GM23338 (cell line): Measurements from ENCODE around the gene SNF8. TPM values are rescaled to one million over a fixed set of nuclear protein-coding genes. Genes with fewer than 3 reads are reported as not detected.

Source experiments
- ATAC-seq: fragments of 200-7000 bp; cut with Tn5 transposase; 3 replicates; pipeline ENCODE4 v1.9.1; 2020
- DNase-seq: peaks from one replicate; pipeline ENCODE4 v3.0.0-alpha.2; 2015; ENCODE audit warnings: low spot score
- H2AFZ ChIP-seq: fragments of 200-600 bp; sonication (generic); 2 replicates; pipeline ENCODE4 v1.8.0; 2016; ENCODE audit warnings: antibody characterized with exemption, mild to moderate bottlenecking, moderate library complexity
- H3F3A ChIP-seq: fragments of 200-600 bp; sonication (generic); replicated peaks from 2 replicates; pipeline ENCODE4 v1.8.0; 2017; ENCODE audit warnings: antibody characterized with exemption, mixed run types, low read depth
- H3K27ac ChIP-seq: fragments of 200-600 bp; sonication (generic); 2 replicates; pipeline ENCODE4 v1.6.1; 2016; ENCODE audit warnings: low read depth
- H3K27me3 ChIP-seq: fragments of 200-600 bp; sonication (generic); 2 replicates; pipeline ENCODE4 v1.8.0; 2016; ENCODE audit warnings: mild to moderate bottlenecking, mixed run types, moderate library complexity; ENCODE audit not compliant: insufficient read depth
- H3K36me3 ChIP-seq: fragments of 200-600 bp; sonication (generic); 2 replicates; pipeline ENCODE4 v1.8.0; 2016; ENCODE audit warnings: mild to moderate bottlenecking; ENCODE audit not compliant: insufficient read depth
- H3K4me1 ChIP-seq: fragments of 200-600 bp; sonication (generic); 2 replicates; pipeline ENCODE4 v1.8.0; 2016; ENCODE audit warnings: mild to moderate bottlenecking, moderate library complexity; ENCODE audit not compliant: insufficient read depth
- H3K4me2 ChIP-seq: fragments of 200-600 bp; sonication (generic); 2 replicates; pipeline ENCODE4 v1.7.1; 2017; ENCODE audit warnings: mixed run types
- H3K4me3 ChIP-seq: fragments of 200-600 bp; sonication (generic); 2 replicates; pipeline ENCODE4 v1.6.1; 2016; ENCODE audit warnings: mixed run types
- H3K79me2 ChIP-seq: fragments of 200-600 bp; sonication (generic); replicated peaks from 2 replicates; pipeline ENCODE4 v1.8.0; 2017; ENCODE audit warnings: mild to moderate bottlenecking; ENCODE audit not compliant: insufficient read depth
- H3K9me2 ChIP-seq: fragments of 200-600 bp; sonication (generic); 2 replicates; pipeline ENCODE4 v1.8.0; 2017; ENCODE audit not compliant: insufficient read depth
- H4K20me1 ChIP-seq: fragments of 200-600 bp; sonication (generic); replicated peaks from 2 replicates; pipeline ENCODE4 v1.8.0; 2017; ENCODE audit warnings: mild to moderate bottlenecking; ENCODE audit not compliant: insufficient read depth
- H3K27ac Mint-ChIP-seq: 2 replicates; pipeline ENCODE4 v1.8.0; 2020; ENCODE audit warnings: inconsistent platforms, mild to moderate bottlenecking, moderate library complexity, mixed read lengths
- H3K27me3 Mint-ChIP-seq: 3 replicates; pipeline ENCODE4 v1.8.0; 2022; ENCODE audit warnings: low read depth, mild to moderate bottlenecking, moderate library complexity, mixed read lengths, inconsistent platforms; ENCODE audit not compliant: insufficient read depth, poor library complexity
- H3K36me3 Mint-ChIP-seq: 3 replicates; pipeline ENCODE4 v1.8.0; 2021; ENCODE audit warnings: low read depth, mild to moderate bottlenecking, inconsistent platforms, moderate library complexity, mixed read lengths
- H3K4me1 Mint-ChIP-seq: 3 replicates; pipeline ENCODE4 v1.8.0; 2020; ENCODE audit warnings: mild to moderate bottlenecking, inconsistent platforms, mixed read lengths
- H3K4me3 Mint-ChIP-seq: 3 replicates; pipeline ENCODE4 v1.8.0; 2021; ENCODE audit warnings: moderate library complexity, mild to moderate bottlenecking, inconsistent platforms, mixed read lengths
- H3K9me3 Mint-ChIP-seq: 3 replicates; pipeline ENCODE4 v1.8.0; 2020; ENCODE audit warnings: moderate library complexity, mild to moderate bottlenecking, inconsistent platforms, mixed read lengths
- CREB1 ChIP-seq: fragments of 250-450 bp; sonication (Bioruptor Pico); IDR thresholded peaks from 2 replicates; pipeline ENCODE4 v1.5.0; 2020; ENCODE audit warnings: low read depth, mild to moderate bottlenecking, moderate library complexity
- EZH2phosphoT487 ChIP-seq: fragments of 200-600 bp; sonication (generic); IDR thresholded peaks from one replicate; pipeline ENCODE4 v1.8.1; 2018; ENCODE audit warnings: antibody characterized with exemption; ENCODE audit not compliant: unreplicated experiment
- JUNB ChIP-seq: IDR thresholded peaks from one replicate; pipeline ENCODE4 v1.6.1; 2016; ENCODE audit warnings: antibody characterized with exemption; ENCODE audit not compliant: unreplicated experiment
- NANOG ChIP-seq: IDR thresholded peaks from 2 replicates; pipeline ENCODE4 v1.6.1; 2016; ENCODE audit warnings: antibody characterized with exemption, borderline replicate concordance
- POLR2AphosphoS5 ChIP-seq: IDR thresholded peaks from 2 replicates; pipeline ENCODE4 v1.6.1; 2016; ENCODE audit warnings: antibody characterized with exemption, low read depth
- REST ChIP-seq: IDR thresholded peaks from one replicate; pipeline ENCODE4 v1.6.1; 2018; ENCODE audit warnings: antibody characterized with exemption; ENCODE audit not compliant: unreplicated experiment
- ZNF114 ChIP-seq: fragments of 250-450 bp; sonication (Bioruptor Pico); IDR thresholded peaks from 2 replicates; pipeline ENCODE4 v1.5.0; 2020; ENCODE audit warnings: mild to moderate bottlenecking, moderate library complexity
- ZNF331 ChIP-seq: fragments of 250-450 bp; sonication (Bioruptor Pico); IDR thresholded peaks from 2 replicates; pipeline ENCODE4 v1.5.0; 2020; ENCODE audit warnings: low read depth, mild to moderate bottlenecking, moderate library complexity
- long read RNA-seq: library from polyadenylated mRNA; unstranded; transcript quantifications from one replicate; pipeline ENCODE4 v2.0.0, GENCODE V29; 2020; ENCODE audit not compliant: unreplicated experiment
- polyA plus RNA-seq: library from polyadenylated mRNA; unstranded; fragments of >200 nt; fragmentation: Nextera tagmentation; extraction: Ambion mirVana; gene quantifications from 2 replicates; pipeline ENCODE4 v1.2.1, GENCODE V29; 2016
- total RNA-seq: library from RNA; depleted of rRNA; stranded (reverse); fragments of >200 nt; shearing (Covaris generic); gene quantifications from 2 replicates; pipeline ENCODE4 v1.2.3, GENCODE V29; 2014; rRNA removed
- TF ChIP-seq, protein P1 (sequence below): IDR thresholded peaks from 2 replicates; pipeline ENCODE4 v1.6.1; 2016; ENCODE audit warnings: antibody characterized with exemption

SNF8 gene, protein sequence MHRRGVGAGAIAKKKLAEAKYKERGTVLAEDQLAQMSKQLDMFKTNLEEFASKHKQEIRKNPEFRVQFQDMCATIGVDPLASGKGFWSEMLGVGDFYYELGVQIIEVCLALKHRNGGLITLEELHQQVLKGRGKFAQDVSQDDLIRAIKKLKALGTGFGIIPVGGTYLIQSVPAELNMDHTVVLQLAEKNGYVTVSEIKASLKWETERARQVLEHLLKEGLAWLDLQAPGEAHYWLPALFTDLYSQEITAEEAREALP
- 88.5 and 114 TPM in 2 replicates for total RNA-seq
- 103 and 113 TPM in 2 replicates for polyA plus RNA-seq
- long read RNA-seq, transcript SNF8-202 (8 exons, 2,319 nt): major isoform, 90 of 102 reads
- long read RNA-seq, partial matches to known transcripts: 1 of 102 reads
- long read RNA-seq, other reads (novel, unspliced or antisense): 4 of 102 reads

GRCh38 chr17:48944515-48945260, at the start of gene SNF8:
Gene SNF8, minus strand, starts transcription at chr17:48944842. Its CDS starts 108 bp downstream, at chr17:48944734.
- no peaks in the 10 kb centered on the region for H3K27me3 ChIP-seq
- H3K9me3 Mint-ChIP-seq: peaks cover 5% of the 10 kb centered on the region; the same call in 1 of the 3 replicates
- H3K27me3 Mint-ChIP-seq: peaks cover 22% of the 10 kb centered on the region
- no peaks in the 10 kb centered on the region; the same call in 1 of the 2 replicates for H4K20me1 ChIP-seq
- DNase-seq (peak; percentile 98), ATAC-seq (peak; percentile 91)
- peaks cover 9% of the 10 kb centered on the region; the same call in 1 of the 2 replicates for H3K36me3 ChIP-seq
- H3K27ac ChIP-seq: peak within 1 kb of the TSS; percentile 100
- H3K9me2 ChIP-seq: no peaks in the 10 kb centered on the region
- peaks cover 25% of the 10 kb centered on the region for H3K79me2 ChIP-seq
- peak within 1 kb of the TSS; percentile 94 for H2AFZ ChIP-seq
- H3K4me2 ChIP-seq: peak within 1 kb of the TSS; percentile 92
- H3F3A ChIP-seq: peaks cover 14% of the 10 kb centered on the region
- H3K27ac Mint-ChIP-seq: peak within 1 kb of the TSS; percentile 98
- H3K4me1 ChIP-seq: peaks cover 13% of the 10 kb centered on the region
- peak within 1 kb of the TSS; percentile 95 for H3K4me3 Mint-ChIP-seq
- H3K4me3 ChIP-seq: peak within 1 kb of the TSS; percentile 79
- TF ChIP-seq, protein P1, sequence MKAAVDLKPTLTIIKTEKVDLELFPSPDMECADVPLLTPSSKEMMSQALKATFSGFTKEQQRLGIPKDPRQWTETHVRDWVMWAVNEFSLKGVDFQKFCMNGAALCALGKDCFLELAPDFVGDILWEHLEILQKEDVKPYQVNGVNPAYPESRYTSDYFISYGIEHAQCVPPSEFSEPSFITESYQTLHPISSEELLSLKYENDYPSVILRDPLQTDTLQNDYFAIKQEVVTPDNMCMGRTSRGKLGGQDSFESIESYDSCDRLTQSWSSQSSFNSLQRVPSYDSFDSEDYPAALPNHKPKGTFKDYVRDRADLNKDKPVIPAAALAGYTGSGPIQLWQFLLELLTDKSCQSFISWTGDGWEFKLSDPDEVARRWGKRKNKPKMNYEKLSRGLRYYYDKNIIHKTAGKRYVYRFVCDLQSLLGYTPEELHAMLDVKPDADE: peak; percentile 83
- TF ChIP-seq CREB1 (CRISPR knock-in tag) (peak; percentile 97), REST (no peak), POLR2AphosphoS5 (peak; percentile 90), EZH2phosphoT487 (no peak)
- H3K4me1 Mint-ChIP-seq: peaks cover 4% of the 10 kb centered on the region; the same call in 2 of the 3 replicates
- peaks cover 30% of the 10 kb centered on the region for H3K36me3 Mint-ChIP-seq

- DNase-seq (no peak), ATAC-seq (no peak)
- peaks cover 11% of the 10 kb centered on the region for H3F3A ChIP-seq
- H4K20me1 ChIP-seq: no peaks in the 10 kb centered on the region
- H3K36me3 ChIP-seq: no peaks in the 10 kb centered on the region
- no peaks in the 10 kb centered on the region for H3K9me2 ChIP-seq
- no peaks in the 10 kb centered on the region for H3K27me3 ChIP-seq
- H3K4me3 ChIP-seq: peak overlapping the region; percentile 78; the same call in 1 of the 2 replicates
- H3K4me2 ChIP-seq: peak overlapping the region; percentile 83
- peaks cover 45% of the 10 kb centered on the region for H3K4me1 ChIP-seq
- H3K36me3 Mint-ChIP-seq: peaks cover 21% of the 10 kb centered on the region
- peak overlapping the region; percentile 99 for H3K27ac ChIP-seq
- no peak overlapping the region for H2AFZ ChIP-seq
- H3K27ac Mint-ChIP-seq: peak overlapping the region; percentile 91
- peak overlapping the region; percentile 60; the same call in 2 of the 3 replicates for H3K4me3 Mint-ChIP-seq
- H3K27me3 Mint-ChIP-seq: peaks cover 25% of the 10 kb centered on the region
- H3K79me2 ChIP-seq: peaks cover 18% of the 10 kb centered on the region
- peaks cover 44% of the 10 kb centered on the region for H3K4me1 Mint-ChIP-seq
- H3K9me3 Mint-ChIP-seq: peaks cover 3% of the 10 kb centered on the region; the same call in 2 of the 3 replicates
- no peak for TF ChIP-seq ZNF114 (CRISPR knock-in tag)
- no peak for TF ChIP-seq EZH2phosphoT487
- no peak for TF ChIP-seq REST
- TF ChIP-seq ZNF331 (CRISPR knock-in tag): no peak
- no peak for TF ChIP-seq JUNB
- no peak for TF ChIP-seq NANOG
Measured at GRCh38 chr17:48993951-48994350, 49.3 kb upstream of the SNF8 start.
